Stimulated activated CD4-positive, alpha-beta T cell treated with anti-CD3 and anti-CD28 coated beads, Interleukin-2, amount 100 ng/mL, for 4 hours (primary cell): ENCODE results near the gene RAB1A.
"Not testable (repeated sequence)": the region's sequence is repeated elsewhere in the genome, so short reads cannot be mapped to it uniquely, and the experiment has no call there.

Experiments used
- DNase-seq: peaks from one replicate; pipeline ENCODE4 v3.0.0-alpha.2; 2020; ENCODE audit warnings: low read depth

Gene RAB1A

GRCh38 chr2:65129826-65130663 is at the start of gene RAB1A:
TSS of gene RAB1A (minus strand) at chr2:65130106. CDS start at chr2:65129915, 191 bp downstream.
- peak; percentile 99 for DNase-seq

- no peak for DNase-seq
These were observed 48.0 kb upstream of the RAB1A start for GRCh38 chr2:65177751-65178442.

DNA sequence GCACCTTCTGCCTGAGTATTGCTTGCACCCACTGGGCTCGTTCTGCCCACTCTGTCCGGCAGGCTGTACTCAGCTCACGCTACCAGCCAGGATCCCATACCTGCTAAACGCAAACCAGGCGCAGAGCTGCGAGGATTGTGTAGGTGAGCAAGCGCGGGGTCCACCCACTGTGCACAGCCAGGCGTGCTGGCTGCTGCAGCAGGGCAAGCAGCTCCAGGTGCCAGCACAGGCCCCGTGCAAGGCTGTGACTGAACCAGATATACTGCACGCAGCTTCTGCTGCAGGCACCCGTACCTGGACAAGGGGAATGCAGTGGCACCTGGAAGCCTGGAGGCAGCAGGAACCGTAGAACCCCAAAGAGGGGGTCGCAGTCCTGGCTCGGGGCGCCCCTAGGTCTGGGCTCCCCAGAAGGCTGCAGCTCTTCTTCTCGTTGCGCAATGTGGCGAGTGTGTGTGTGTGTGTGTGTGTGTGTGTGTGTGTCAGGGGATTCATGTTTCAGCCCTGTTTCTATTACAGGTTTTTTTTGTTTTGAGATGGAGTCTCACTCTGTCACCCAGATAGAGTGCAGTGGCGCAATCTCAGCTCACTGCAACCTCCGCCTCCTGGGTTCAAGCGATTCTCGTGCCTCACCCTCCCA is 46.1 kb upstream of the RAB1A start:
- no peak for DNase-seq

DNA sequence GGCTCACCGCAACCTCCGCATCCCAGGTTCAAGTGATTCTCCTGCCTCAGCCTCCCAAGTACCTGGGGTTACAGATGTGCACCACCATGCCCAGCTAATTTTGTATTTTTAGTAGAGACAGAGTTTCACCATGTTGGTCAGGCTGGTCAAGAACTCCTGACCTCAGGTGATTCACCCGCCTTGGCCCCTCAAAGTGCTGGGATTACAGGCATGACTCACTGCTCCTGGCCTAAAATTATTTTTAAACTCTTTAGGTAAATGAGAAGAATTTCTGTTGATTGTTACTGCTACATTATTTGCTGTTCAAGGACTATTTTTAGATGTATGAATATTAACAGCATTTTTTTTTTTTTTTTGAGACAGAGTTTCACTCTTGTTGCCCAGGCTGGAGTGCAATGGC is 44.1 kb upstream of the RAB1A start:
- DNase-seq, result not testable (repeated sequence)

GRCh38 chr2:65172994-65173790 is 43.3 kb upstream of the RAB1A start:
- no peak for DNase-seq

DNA sequence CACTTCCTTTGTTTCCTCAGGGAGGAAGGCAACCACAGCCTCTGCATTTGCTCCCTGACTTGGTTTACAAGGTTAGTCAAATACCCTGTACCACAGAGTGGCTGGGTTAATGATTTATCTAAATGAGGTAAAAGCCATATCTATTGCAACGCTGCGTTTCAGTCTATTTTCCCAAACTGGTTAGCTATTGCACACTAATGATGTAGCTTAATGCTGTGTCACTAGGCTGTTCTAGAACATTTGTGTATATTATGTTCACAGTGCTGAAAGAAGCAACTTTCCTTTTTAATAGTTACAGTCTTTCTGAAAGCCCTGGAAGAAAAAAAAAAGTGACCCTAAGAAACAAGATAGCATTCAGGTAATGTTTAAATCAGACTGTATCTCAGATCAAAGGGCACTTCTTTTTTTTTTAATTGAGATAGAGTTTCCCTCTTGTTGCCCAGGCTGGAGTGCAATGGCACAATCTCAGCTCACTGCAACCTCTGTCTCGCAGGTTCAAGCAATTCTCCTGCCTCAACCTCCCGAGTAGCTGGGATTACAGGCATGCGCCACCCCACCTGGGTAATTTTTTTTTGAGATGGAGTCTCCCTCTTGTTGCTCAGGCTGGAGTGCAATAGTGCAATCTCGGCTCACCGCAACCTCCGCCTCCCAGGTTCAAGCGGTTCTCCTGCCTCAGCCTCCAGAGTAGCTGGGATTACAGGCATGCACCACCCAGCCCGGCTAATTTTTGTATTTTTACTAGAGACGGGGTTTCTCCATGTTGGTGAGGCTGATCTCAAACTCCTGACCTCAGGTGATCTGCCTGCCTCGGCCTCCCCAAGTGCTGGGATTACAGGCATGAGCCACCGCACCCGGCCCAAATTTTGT is 40.9 kb upstream of the RAB1A start:
- not testable (repeated sequence) for DNase-seq

- DNase-seq, result no peak
These were observed 39.8 kb upstream of the RAB1A start for GRCh38 chr2:65169760-65170136.

GRCh38 chr2:65165558-65165957 is 35.7 kb upstream of the RAB1A start:
- DNase-seq, result no peak

DNA sequence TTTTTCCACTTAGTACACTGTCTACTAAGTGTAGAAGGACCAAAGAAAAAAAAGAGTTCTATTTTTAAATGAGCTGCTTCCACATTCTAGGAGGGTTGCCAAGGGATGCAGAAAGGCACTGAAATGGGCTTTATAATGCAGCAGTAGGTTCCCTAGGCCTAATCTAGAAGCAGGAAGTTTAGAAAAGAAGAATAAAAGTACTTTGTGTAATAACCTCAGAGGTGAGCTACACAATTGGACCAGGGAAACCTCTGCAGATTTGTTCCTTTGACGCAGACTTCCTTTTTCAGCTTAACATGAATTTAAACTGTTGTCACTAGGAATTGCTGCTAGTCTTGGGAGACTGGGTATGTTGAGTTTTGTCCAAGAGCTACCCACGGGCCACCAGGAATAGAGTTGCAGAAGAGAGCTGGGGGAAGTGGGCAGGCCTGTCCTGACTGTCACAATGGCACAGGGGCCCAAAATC is 34.6 kb upstream of the RAB1A start:
- DNase-seq, result no peak

DNA sequence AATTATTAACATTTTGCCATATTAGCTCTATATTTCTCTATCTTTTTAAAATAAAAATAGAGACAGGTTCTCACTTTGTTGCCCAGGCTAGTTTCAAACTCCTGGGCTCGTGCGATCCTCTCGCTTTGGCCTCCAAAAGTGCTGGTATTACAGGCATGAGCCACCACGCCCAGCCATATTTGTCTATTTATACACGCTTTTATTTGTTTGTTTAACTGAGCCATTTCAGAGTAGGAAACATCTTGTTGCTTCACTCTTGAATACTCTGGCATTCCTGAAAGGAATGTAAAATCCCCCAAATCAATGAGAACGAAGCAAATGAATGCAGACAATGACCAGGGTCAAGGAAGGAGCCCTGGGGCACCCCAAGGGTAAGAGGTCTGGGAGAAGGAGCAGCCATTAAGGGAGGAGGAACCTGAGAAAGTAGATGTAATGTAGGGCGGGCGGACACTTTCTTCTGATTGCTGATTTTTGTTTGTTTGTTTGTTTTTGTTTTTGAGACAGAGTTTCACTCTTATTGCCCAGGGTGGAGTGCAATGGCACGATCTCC is 31.7 kb upstream of the RAB1A start:
- DNase-seq, result no peak

DNA sequence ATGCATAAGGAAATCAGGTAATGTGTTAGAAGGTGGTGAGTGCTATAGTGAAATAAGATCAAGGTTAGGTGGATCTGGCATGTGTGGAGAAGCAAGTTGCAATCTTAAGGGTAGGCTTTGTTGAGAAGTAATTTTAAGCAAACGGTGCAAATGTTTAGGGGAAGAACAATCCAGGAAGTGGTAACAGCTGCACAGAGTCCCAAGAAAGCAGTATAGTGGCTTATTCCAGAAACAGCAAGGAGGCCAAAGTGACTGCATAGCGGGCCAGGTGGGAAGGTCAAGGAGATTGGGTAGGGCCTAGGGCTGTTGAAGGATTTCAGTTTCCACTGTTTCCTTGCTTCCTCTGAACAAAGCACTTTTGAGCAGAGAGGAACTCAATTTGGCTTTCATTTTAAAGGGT is 30.0 kb upstream of the RAB1A start:
- no peak for DNase-seq

GRCh38 chr2:65159261-65159660 is 29.4 kb upstream of the RAB1A start:
- DNase-seq, result no peak

DNA sequence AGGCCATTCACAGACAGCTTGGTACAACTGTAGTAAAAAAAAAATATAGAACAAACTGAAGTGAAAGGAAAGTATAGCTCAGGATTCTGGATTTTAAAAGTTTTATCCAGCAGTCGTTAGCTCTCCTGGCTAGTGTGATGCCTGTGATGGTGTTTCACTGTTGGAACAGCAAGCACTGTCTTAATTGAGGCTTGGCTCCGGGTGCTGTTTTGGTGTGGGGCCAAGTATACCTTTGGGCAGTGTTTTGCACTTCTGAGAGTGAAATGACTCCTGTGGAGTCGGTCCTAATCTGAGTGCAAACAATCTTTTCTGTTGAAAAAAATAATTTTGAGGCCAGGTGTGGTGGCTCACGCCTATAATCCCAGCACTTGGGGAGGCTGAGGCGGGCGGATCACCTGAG is 28.7 kb upstream of the RAB1A start:
- no peak for DNase-seq

DNA sequence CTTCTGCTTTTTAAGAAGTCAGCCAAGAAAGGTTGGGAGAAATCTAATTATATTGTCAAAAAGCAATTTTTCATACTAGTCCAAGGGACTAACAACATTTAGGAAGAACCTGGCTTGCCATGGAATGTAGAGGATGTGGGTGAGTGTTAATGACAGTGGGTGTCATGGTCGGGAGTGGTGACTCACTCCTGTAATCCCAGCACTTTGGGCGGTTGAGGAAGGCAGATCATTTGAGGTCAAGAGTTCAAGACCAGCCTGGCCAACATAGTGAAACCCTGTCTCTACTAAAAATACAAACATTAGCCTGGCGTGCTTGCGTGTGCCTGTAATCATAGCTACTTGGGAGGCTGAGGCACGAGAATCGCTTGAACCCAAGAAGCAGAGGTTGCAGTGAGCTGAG is 27.9 kb upstream of the RAB1A start:
- not testable (repeated sequence) for DNase-seq

- no peak for DNase-seq
These were observed 26.1 kb upstream of the RAB1A start for GRCh38 chr2:65156041-65156440.

DNA sequence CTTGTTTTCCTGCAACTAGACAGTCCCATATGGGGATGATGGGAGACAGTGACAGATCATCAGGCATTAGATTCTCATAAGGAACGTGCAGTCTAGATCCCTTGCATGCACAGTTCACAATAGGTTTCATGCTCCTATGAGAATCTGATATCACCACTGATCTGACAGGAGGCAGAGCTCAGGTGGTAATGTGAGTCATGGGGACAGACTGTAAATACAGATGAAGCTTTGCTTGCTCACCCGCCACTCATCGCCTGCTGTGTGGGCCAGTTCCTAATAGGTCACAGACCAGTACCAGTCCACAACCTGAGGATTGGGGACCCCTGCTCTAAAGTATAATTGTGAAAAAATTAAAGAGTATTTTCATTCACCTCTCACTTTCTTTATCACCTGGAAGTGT is 23.6 kb upstream of the RAB1A start:
- no peak for DNase-seq

DNA sequence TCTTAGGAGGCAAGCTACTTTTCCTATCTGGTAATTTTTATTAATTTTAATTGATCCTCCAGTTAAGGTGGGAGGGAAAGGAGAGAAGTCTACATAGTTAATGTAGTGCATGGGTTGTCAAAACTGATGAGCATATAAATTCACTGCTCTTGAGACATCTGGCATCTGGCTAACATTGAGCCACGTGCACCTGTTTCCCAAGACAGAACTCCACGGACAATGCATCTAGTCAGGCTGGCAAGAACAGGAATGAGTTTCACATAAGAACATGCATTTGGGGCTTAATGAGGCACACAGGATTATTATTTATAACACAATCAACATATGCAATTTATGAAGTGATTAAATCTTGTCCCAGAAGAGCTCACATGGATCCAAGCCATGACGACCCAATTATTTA is 16.2 kb upstream of the RAB1A start:
- no peak for DNase-seq

- DNase-seq, result no peak
These were observed 14.7 kb upstream of the RAB1A start for GRCh38 chr2:65144571-65144970.

GRCh38 chr2:65142515-65142914 is 12.6 kb upstream of the RAB1A start:
- no peak for DNase-seq

DNA sequence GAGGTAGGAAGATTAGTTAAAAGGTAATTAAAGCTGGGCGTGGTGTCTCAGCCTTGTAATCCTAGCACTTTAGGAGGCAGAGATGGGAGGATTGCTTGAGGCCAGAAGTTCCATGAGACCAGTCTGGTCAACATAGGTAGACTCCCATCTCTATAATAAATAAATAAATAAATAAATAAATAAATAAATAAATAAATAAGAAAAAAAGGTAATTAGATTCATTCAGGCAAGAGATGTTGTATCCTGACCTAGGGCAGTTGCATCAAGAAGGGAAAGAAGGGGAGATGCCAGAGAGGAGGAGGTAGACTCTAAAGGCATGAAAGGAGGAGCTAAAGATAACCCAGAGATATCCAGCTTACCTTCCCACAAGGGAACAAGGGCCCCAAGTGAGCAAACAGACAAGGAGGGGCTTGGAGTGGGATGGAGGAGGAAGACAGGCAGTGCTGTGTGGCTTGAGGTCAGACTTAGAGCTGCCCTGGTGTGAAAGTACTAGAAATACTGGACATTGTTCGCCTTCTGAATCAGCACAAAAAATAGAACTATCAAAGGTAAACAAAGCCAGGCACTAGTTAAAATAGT is 7.4 kb upstream of the RAB1A start:
- no peak for DNase-seq
